ENCODE data around the gene SLC8A3.

SLC8A3 gene

GRCh38 chr14:70140614-70141013 is 48.1 kb downstream of the SLC8A3 start:
- no peak for TF ChIP-seq CTCF (IDR thresholded peaks at IDR 0.05; ENCODE audit: borderline replicate concordance, insufficient read depth, low read depth, low read length)
- no peak overlapping the region for H3K4me3 ChIP-seq (ENCODE audit: low read depth, low read length)

GRCh38 chr14:70139384-70139783 is 49.4 kb downstream of the SLC8A3 start:
- H3K4me3 ChIP-seq (ENCODE audit: low read depth, low read length), result no peak overlapping the region
- TF ChIP-seq CTCF (IDR thresholded peaks at IDR 0.05; ENCODE audit: borderline replicate concordance, insufficient read depth, low read depth, low read length), result no peak

GRCh38 chr14:70137788-70138187 is 51.0 kb downstream of the SLC8A3 start:
- H3K4me3 ChIP-seq (ENCODE audit: low read depth, low read length), result no peak overlapping the region
- TF ChIP-seq CTCF (IDR thresholded peaks at IDR 0.05; ENCODE audit: borderline replicate concordance, insufficient read depth, low read depth, low read length), result no peak

GRCh38 chr14:70133461-70133860 is 55.3 kb downstream of the SLC8A3 start:
- no peak for TF ChIP-seq CTCF (IDR thresholded peaks at IDR 0.05; ENCODE audit: borderline replicate concordance, insufficient read depth, low read depth, low read length)
- H3K4me3 ChIP-seq (ENCODE audit: low read depth, low read length), result no peak overlapping the region

GRCh38 chr14:70130482-70130881 is 58.3 kb downstream of the SLC8A3 start:
- TF ChIP-seq CTCF (IDR thresholded peaks at IDR 0.05; ENCODE audit: borderline replicate concordance, insufficient read depth, low read depth, low read length), result no peak
- H3K4me3 ChIP-seq (ENCODE audit: low read depth, low read length), result no peak overlapping the region

GRCh38 chr14:70127186-70127585 is 61.6 kb downstream of the SLC8A3 start:
- TF ChIP-seq CTCF (IDR thresholded peaks at IDR 0.05; ENCODE audit: borderline replicate concordance, insufficient read depth, low read depth, low read length), result no peak
- no peak overlapping the region for H3K4me3 ChIP-seq (ENCODE audit: low read depth, low read length)

GRCh38 chr14:70123796-70124195 is 65.0 kb downstream of the SLC8A3 start:
- no peak overlapping the region for H3K4me3 ChIP-seq (ENCODE audit: low read depth, low read length)

More at GRCh38 chr14:70123796-70124195, 65.0 kb downstream of the SLC8A3 start:
- TF ChIP-seq CTCF (IDR thresholded peaks at IDR 0.05; ENCODE audit: borderline replicate concordance, insufficient read depth, low read depth, low read length), result no peak

Measured in GM12875 (cell line).